HEK293T (cell line): ENCODE results near the gene LIFR.

Experiments
- ARNT ChIP-seq: fragments of 450-650 bp; IDR thresholded peaks from 2 replicates; pipeline ENCODE4 v1.6.1; 2017; ENCODE audit warnings: mild to moderate bottlenecking
- BHLHE40 ChIP-seq: fragments of 450-650 bp; IDR thresholded peaks from 2 replicates; pipeline ENCODE4 v1.6.1; 2016; ENCODE audit warnings: mild to moderate bottlenecking, moderate library complexity, borderline replicate concordance
- ELF4 ChIP-seq: fragments of 450-650 bp; IDR thresholded peaks from 2 replicates; pipeline ENCODE4 v1.6.1; 2017; ENCODE audit warnings: antibody characterized with exemption
- FOXK2 ChIP-seq: fragments of 450-650 bp; IDR thresholded peaks from 2 replicates; pipeline ENCODE4 v1.6.1; 2016; ENCODE audit warnings: mild to moderate bottlenecking
- FOXM1 ChIP-seq: fragments of 450-650 bp; IDR thresholded peaks from 2 replicates; pipeline ENCODE4 v1.6.1; 2017; ENCODE audit warnings: mild to moderate bottlenecking, borderline replicate concordance
- LEF1 ChIP-seq: fragments of 450-650 bp; IDR thresholded peaks from 2 replicates; pipeline ENCODE4 v1.6.1; 2017; ENCODE audit warnings: mild to moderate bottlenecking, borderline replicate concordance
- SP1 ChIP-seq: fragments of 450-650 bp; IDR thresholded peaks from 2 replicates; pipeline ENCODE4 v1.6.1; 2017
- SUZ12 ChIP-seq: fragments of 450-650 bp; IDR thresholded peaks from 2 replicates; pipeline ENCODE4 v1.6.1; 2016; ENCODE audit warnings: mild to moderate bottlenecking

- TF ChIP-seq SP1: no peak
- TF ChIP-seq LEF1: no peak
- TF ChIP-seq FOXM1: no peak
- no peak for TF ChIP-seq FOXK2
- TF ChIP-seq BHLHE40: no peak
- TF ChIP-seq SUZ12: no peak
- no peak for TF ChIP-seq ELF4
- no peak for TF ChIP-seq ARNT
Observed at GRCh38 chr5:38591523-38591849, 35.0 kb upstream of the LIFR start.
